SU-DHL-6 (cell line): ENCODE measurements around the gene EHD4.

Experiments used
- H2AFZ ChIP-seq: fragments of 200-600 bp; sonication (generic); 2 replicates; pipeline ENCODE4 v1.6.1; 2014; ENCODE audit warnings: low read depth, mild to moderate bottlenecking, moderate library complexity, mixed read lengths, antibody characterized with exemption, low read length; ENCODE audit not compliant: severe bottlenecking
- H3F3A ChIP-seq: fragments of 200-600 bp; shearing (Covaris generic); 2 replicates; pipeline ENCODE4 v1.6.0; 2016; ENCODE audit warnings: antibody characterized with exemption, mild to moderate bottlenecking; ENCODE audit not compliant: insufficient read depth
- H3K27ac ChIP-seq: fragments of 200-600 bp; sonication (generic); 2 replicates; pipeline ENCODE4 v1.5.1; 2016; ENCODE audit warnings: low read depth, mild to moderate bottlenecking, low read length, moderate library complexity, mixed read lengths
- H3K27me3 ChIP-seq: fragments of 200-600 bp; sonication (generic), shearing (Covaris generic); 2 replicates; pipeline ENCODE4 v1.6.0; 2014; ENCODE audit warnings: mild to moderate bottlenecking, low read length
- H3K36me3 ChIP-seq: fragments of 200-600 bp; sonication (generic); 2 replicates; pipeline ENCODE4 v1.6.1; 2014; ENCODE audit warnings: mild to moderate bottlenecking, low read length, mixed read lengths
- H3K4me2 ChIP-seq: fragments of 300-600, 200-600 bp; shearing (Covaris generic), sonication (generic); 2 replicates; pipeline ENCODE4 v1.6.0; 2014; ENCODE audit warnings: low read length, low read depth, mild to moderate bottlenecking; ENCODE audit not compliant: poor library complexity, severe bottlenecking
- H3K4me3 ChIP-seq: fragments of 200-600 bp; sonication (generic); 2 replicates; pipeline ENCODE4 v1.5.1; 2014; ENCODE audit warnings: antibody characterized with exemption, low read length, mild to moderate bottlenecking, mixed read lengths; ENCODE audit not compliant: insufficient read depth, poor library complexity, severe bottlenecking
- H3K79me2 ChIP-seq: fragments of 200-600 bp; sonication (generic); 2 replicates; pipeline ENCODE4 v1.6.1; 2014; ENCODE audit warnings: mild to moderate bottlenecking, low read length, moderate library complexity; ENCODE audit not compliant: insufficient read depth
- H3K9ac ChIP-seq: fragments of 200-600 bp; sonication (generic); 2 replicates; pipeline ENCODE4 v1.7.0; 2014; ENCODE audit warnings: mild to moderate bottlenecking, low read length
- H3K9me2 ChIP-seq: fragments of 200-600 bp; sonication (generic); replicated peaks from 2 replicates; pipeline ENCODE4 v1.6.1; 2014; ENCODE audit warnings: low read length; ENCODE audit not compliant: insufficient read depth
- H3K9me3 ChIP-seq: fragments of 200-600 bp; sonication (generic); 2 replicates; pipeline ENCODE4 v1.6.1; 2014; ENCODE audit warnings: low read length, mixed read lengths; ENCODE audit not compliant: insufficient read depth
- H4K20me1 ChIP-seq: fragments of 200-600 bp; sonication (generic); 2 replicates; pipeline ENCODE4 v1.6.1; 2014; ENCODE audit warnings: low read depth, mild to moderate bottlenecking, antibody characterized with exemption, low read length, moderate library complexity, mixed read lengths
- EZH2phosphoT487 ChIP-seq: fragments of 200-600 bp; sonication (generic), shearing (Covaris generic); conservative IDR thresholded peaks from 2 replicates; pipeline ENCODE4 v1.6.1; 2018; ENCODE audit warnings: mild to moderate bottlenecking, antibody characterized with exemption, low read length, moderate library complexity, mixed read lengths
- TF ChIP-seq, protein P1 (sequence below): fragments of 200-600 bp; sonication (generic); IDR thresholded peaks from one replicate; pipeline ENCODE4 v1.5.1; 2017; ENCODE audit warnings: antibody characterized with exemption, mild to moderate bottlenecking, low read length, moderate library complexity; ENCODE audit not compliant: insufficient read depth, poor library complexity, severe bottlenecking

EHD4 gene

DNA sequence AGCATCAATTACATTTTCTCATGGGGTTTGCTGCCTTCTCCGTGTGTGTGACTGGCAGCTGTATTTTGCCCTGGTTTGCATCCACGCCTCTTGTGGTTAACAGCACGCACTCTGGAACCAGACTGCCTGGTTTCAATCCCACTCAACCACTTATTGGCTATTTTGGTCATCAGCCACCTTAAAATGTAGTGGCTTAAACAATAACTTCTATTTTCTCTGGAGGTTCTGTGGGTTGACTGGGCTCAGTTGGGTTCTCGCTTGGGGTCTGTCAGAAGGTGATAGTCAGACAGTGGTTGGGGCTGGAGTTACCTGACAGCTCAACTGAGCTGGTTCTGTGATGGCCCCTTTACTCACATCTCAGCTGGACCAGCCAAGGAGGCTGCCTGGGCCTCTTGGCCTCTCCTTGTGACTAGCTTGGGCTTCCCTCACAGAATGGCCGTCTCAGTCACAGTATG is 36.8 kb downstream of the EHD4 start:
- Histone ChIP-seq H4K20me1 (no peaks in the 10 kb centered on the region), H2AFZ (no peak overlapping the region), H3K4me3 (no peak overlapping the region), H3K36me3 (no peaks in the 10 kb centered on the region), H3K4me2 (no peak overlapping the region), H3K9ac (no peak overlapping the region), H3F3A (no peaks in the 10 kb centered on the region), H3K27me3 (no peaks in the 10 kb centered on the region), H3K27ac (no peak overlapping the region), H3K9me2 (no peaks in the 10 kb centered on the region), H3K9me3 (no peaks in the 10 kb centered on the region), H3K79me2 (no peaks in the 10 kb centered on the region)
- TF ChIP-seq EZH2phosphoT487: no peak
- TF ChIP-seq, protein P1, sequence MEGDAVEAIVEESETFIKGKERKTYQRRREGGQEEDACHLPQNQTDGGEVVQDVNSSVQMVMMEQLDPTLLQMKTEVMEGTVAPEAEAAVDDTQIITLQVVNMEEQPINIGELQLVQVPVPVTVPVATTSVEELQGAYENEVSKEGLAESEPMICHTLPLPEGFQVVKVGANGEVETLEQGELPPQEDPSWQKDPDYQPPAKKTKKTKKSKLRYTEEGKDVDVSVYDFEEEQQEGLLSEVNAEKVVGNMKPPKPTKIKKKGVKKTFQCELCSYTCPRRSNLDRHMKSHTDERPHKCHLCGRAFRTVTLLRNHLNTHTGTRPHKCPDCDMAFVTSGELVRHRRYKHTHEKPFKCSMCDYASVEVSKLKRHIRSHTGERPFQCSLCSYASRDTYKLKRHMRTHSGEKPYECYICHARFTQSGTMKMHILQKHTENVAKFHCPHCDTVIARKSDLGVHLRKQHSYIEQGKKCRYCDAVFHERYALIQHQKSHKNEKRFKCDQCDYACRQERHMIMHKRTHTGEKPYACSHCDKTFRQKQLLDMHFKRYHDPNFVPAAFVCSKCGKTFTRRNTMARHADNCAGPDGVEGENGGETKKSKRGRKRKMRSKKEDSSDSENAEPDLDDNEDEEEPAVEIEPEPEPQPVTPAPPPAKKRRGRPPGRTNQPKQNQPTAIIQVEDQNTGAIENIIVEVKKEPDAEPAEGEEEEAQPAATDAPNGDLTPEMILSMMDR: no peak

DNA sequence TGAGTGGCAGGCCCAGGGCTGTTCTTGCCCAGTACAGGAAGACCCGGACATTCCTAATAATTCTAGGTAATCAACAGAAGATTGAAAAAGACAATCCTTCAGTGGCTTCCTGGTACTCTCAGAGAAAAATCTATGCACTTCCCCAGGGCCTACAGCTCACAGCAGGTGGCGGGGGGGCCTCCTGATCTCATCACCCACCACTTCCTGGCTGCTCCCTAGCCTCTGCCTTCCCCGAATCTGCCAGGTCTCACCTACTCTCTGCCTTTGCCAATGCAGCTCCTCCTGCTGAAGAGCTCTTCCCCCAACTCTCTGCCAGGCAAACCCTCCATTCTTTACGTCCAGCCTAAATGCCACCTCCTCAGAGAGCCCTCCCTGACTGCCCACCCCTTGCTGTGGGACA is 37.5 kb downstream of the EHD4 start:
- Histone ChIP-seq H2AFZ (no peak overlapping the region), H3K4me2 (no peak overlapping the region)

DNA sequence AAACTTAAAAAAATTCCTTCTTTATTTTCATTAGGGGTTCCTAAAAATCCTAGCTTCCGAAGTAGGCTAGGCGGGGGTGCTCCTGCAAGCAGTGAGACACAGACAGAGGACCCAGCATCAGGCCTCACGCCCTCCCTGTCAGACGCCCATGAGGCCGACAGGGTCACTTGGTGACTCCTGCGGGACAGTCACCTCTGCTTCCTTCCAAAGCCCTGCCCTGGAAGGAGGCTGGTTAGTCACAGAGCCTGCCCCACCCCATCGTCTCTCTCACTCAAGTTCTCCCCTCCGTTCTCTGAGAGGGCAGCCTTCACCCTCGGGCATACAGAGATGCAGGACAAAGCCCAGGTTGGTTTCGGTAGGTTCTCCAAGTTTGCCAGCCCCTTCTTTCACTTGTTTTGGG is 38.6 kb downstream of the EHD4 start:
- Histone ChIP-seq H3K79me2 (no peaks in the 10 kb centered on the region), H3K9ac (no peak overlapping the region), H3K27ac (no peak overlapping the region), H4K20me1 (no peaks in the 10 kb centered on the region), H3K36me3 (no peaks in the 10 kb centered on the region), H3K4me3 (no peak overlapping the region), H3K4me2 (no peak overlapping the region), H3K27me3 (no peaks in the 10 kb centered on the region), H2AFZ (no peak overlapping the region), H3K9me3 (no peaks in the 10 kb centered on the region), H3F3A (no peaks in the 10 kb centered on the region), H3K9me2 (no peaks in the 10 kb centered on the region)
- TF ChIP-seq EZH2phosphoT487: no peak
- TF ChIP-seq, protein P1: no peak

More for the DNA sequence above, 37.5 kb downstream of the EHD4 start:
- Histone ChIP-seq H3K9me3 (no peaks in the 10 kb centered on the region), H4K20me1 (no peaks in the 10 kb centered on the region), H3K4me3 (no peak overlapping the region), H3K27me3 (no peaks in the 10 kb centered on the region), H3K9me2 (no peaks in the 10 kb centered on the region), H3F3A (no peaks in the 10 kb centered on the region), H3K27ac (no peak overlapping the region), H3K36me3 (no peaks in the 10 kb centered on the region), H3K79me2 (no peaks in the 10 kb centered on the region), H3K9ac (no peak overlapping the region)
- no peak for TF ChIP-seq EZH2phosphoT487
- TF ChIP-seq, protein P1: no peak
